CD4-positive, alpha-beta T cell treated with Interferon gamma for 1 hour (primary cell): ENCODE data around the gene TOM1L2.

Source experiments
- DNase-seq: peaks from one replicate; pipeline ENCODE4 v3.0.0-alpha.2; 2020

Gene TOM1L2

GRCh38 chr17:17892731-17893130 lies 79.5 kb downstream of the TOM1L2 start:
- no peak for DNase-seq

GRCh38 chr17:17892009-17892408 lies 80.2 kb downstream of the TOM1L2 start:
- no peak for DNase-seq

- peak; percentile 36 for DNase-seq
Observed at GRCh38 chr17:17890773-17891759, 81.1 kb downstream of the TOM1L2 start.

GRCh38 chr17:17889922-17890321 lies 82.3 kb downstream of the TOM1L2 start:
- DNase-seq = no peak

GRCh38 chr17:17888821-17889220 lies 83.4 kb downstream of the TOM1L2 start:
- DNase-seq = no peak

- DNase-seq = no peak
Observed at GRCh38 chr17:17888371-17888770, 83.8 kb downstream of the TOM1L2 start.

- DNase-seq = no peak
Observed at GRCh38 chr17:17887752-17888304, 84.4 kb downstream of the TOM1L2 start.

- no peak for DNase-seq
Observed at GRCh38 chr17:17886726-17887125, 85.5 kb downstream of the TOM1L2 start.

- no peak for DNase-seq
Observed at GRCh38 chr17:17886226-17886625, 86.0 kb downstream of the TOM1L2 start.

GRCh38 chr17:17884391-17885357 lies 87.5 kb downstream of the TOM1L2 start:
- no peak for DNase-seq

- no peak for DNase-seq
Observed at GRCh38 chr17:17883801-17884200, 88.4 kb downstream of the TOM1L2 start.

GRCh38 chr17:17882082-17882581 lies 90.1 kb downstream of the TOM1L2 start:
- DNase-seq = no peak

GRCh38 chr17:17880577-17881196 lies 91.5 kb downstream of the TOM1L2 start:
- no peak for DNase-seq

GRCh38 chr17:17877529-17878358 lies 94.5 kb downstream of the TOM1L2 start:
- DNase-seq = no peak

GRCh38 chr17:17876959-17877528 lies 95.2 kb downstream of the TOM1L2 start:
- DNase-seq = no peak

GRCh38 chr17:17874478-17874877 lies 97.7 kb downstream of the TOM1L2 start:
- DNase-seq = no peak

- no peak for DNase-seq
Observed at GRCh38 chr17:17873450-17873991, 98.7 kb downstream of the TOM1L2 start.

GRCh38 chr17:17872547-17873345 lies 99.5 kb downstream of the TOM1L2 start:
- no peak for DNase-seq

- DNase-seq = no peak
Observed at GRCh38 chr17:17871913-17872312, 100.3 kb downstream of the TOM1L2 start.

GRCh38 chr17:17870247-17870646 lies 102.0 kb downstream of the TOM1L2 start:
- DNase-seq = no peak
